Right cardiac atrium (tissue), 5 donors: Measurements from ENCODE around the gene TRMT10C. TPM values are rescaled to one million over a fixed set of nuclear protein-coding genes. Genes with fewer than 3 reads are reported as not detected.

Source experiments
- ATAC-seq, 2 donors: fragments of 200-7000 bp; cut with Tn5 transposase; one replicate each; pipeline versions ENCODE4 v1.8.0 to v1.9.1; 2020; ENCODE audit warnings: moderate library complexity in 2 of 2, mild to moderate bottlenecking in 1 of 2
- DNase-seq, 3 donors: peaks; one replicate each; pipeline ENCODE4 v3.0.0-alpha.2; 2020
- H3K27ac ChIP-seq: one replicate; pipeline ENCODE4 v1.5.1; 2013; ENCODE audit warnings: mild to moderate bottlenecking, low read length, control low read depth, moderate library complexity
- H3K27me3 ChIP-seq: one replicate; pipeline ENCODE4 v1.6.1; 2013; ENCODE audit not compliant: control insufficient read depth, insufficient read depth
- H3K4me1 ChIP-seq: one replicate; pipeline ENCODE4 v1.6.1; 2013; ENCODE audit warnings: low read length; ENCODE audit not compliant: control insufficient read depth, insufficient read depth
- H3K4me3 ChIP-seq: one replicate; pipeline ENCODE4 v1.5.1; 2013; ENCODE audit warnings: low read length, control low read depth
- H3K9me3 ChIP-seq: one replicate; pipeline ENCODE4 v1.6.1; 2013; ENCODE audit warnings: low read length; ENCODE audit not compliant: control insufficient read depth
- WGBS: extraction: QIAGEN DNeasy Blood & Tissue Kit; methylation state at CpG from one replicate; pipeline ENCODE4 v1.1.7; 2013; 5-methylcytosine and 5-hydroxymethylcytosine counted together
- intact Hi-C, 4 donors: fragments of 100-400 bp; cut with DNase I; formaldehyde crosslinking; loops; one replicate each; pipeline versions ENCODE4 v1.11.0 to v1.14.0; 2022 to 2023
- long read RNA-seq, 4 donors: library from polyadenylated mRNA; unstranded; transcript quantifications; one replicate each; pipeline ENCODE4 v2.0.0, GENCODE V29; 2020 to 2021
- polyA plus RNA-seq: library from polyadenylated mRNA; stranded (reverse); fragments of 200-250 nt; gene quantifications from one replicate; pipeline ENCODE4 v1.2.3, GENCODE V29; 2013
- total RNA-seq, 4 donors: library from RNA; stranded (reverse); fragmentation: NEBNext Ultra II Directional; extraction: Animal tissue kit (Norgen Biotek cat#: 25700); gene quantifications; one replicate each; pipeline ENCODE4 v1.2.1, GENCODE V29; 2021
- donor health status: healthy with polysubstance abuse.
- donor health status: DM: no; HTN: yes; CAD: no.
- donor health status: DM: no; HTN: no; CAD: no.
- donor health status: DM: no; HTN: yes; CAD: no; lungs with severe emphysema.
- donor health status: DM: yes; HTN: yes; CAD: no.

TRMT10C gene
- total RNA-seq, result 10 to 100 TPM; 18.8 to 22.6 (median 19.8) TPM
- polyA plus RNA-seq, result 26.0 TPM
- long read RNA-seq, donor 1, transcript TRMT10C-201 (2 exons, 1,819 nt), result major isoform, 39 of 40 reads
- long read RNA-seq, donor 1, partial matches to known transcripts, result 0 of 40 reads
- long read RNA-seq, donor 1, other reads (novel, unspliced or antisense), result 1 of 40 reads
- long read RNA-seq, donor 2, transcript TRMT10C-201 (2 exons, 1,819 nt), result major isoform, 11 of 12 reads
- long read RNA-seq, donor 2, partial matches to known transcripts, result 0 of 12 reads
- long read RNA-seq, donor 2, other reads (novel, unspliced or antisense), result 1 of 12 reads
- long read RNA-seq, donor 3, transcript TRMT10C-201 (2 exons, 1,819 nt), result major isoform, 50 of 51 reads
- long read RNA-seq, donor 3, partial matches to known transcripts, result 0 of 51 reads
- long read RNA-seq, donor 3, other reads (novel, unspliced or antisense), result 1 of 51 reads
- long read RNA-seq, donor 4, transcript TRMT10C-201 (2 exons, 1,819 nt), result major isoform, 16 of 16 reads
- long read RNA-seq, donor 4, partial matches to known transcripts, result 0 of 16 reads
- long read RNA-seq, donor 4, other reads (novel, unspliced or antisense), result 0 of 16 reads

DNA sequence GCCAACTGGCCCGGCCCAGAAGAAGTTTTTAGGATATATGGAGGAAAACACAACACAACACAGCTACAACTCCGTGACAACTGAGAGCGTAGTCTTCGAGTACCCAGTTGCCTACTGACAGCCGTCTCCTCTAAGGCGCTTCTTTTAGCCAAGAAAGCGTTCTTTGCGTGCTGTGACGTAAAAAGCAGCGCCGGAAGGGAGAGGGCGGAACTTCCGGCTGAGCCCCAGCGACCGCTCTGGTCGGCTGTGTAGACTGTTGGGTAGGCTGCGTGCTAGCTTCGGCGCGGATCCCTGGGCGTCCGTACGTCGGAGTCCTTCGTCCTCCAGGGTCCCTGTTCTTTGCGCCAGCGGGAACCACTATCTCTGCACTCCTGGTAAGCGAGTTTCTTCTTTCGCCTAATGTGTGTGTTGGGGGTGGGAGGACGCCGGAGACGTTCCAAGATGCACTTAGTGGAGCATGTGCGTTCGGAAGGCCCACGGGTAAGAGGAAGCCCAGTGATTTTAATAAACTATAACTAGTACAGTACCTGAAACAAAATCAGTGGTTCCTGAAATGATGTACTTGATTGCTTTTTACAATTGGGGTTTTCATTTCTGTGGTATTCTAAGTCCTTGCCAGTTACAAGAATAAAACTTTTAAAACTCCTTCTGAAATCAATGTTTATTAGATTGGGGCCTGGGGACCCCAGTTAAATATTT, at the start of gene TRMT10C:
TRMT10C (plus strand) TSS at position 239 of the 699 bp plus-strand sequence. CDS start 2,914 bp downstream, outside the sequence.
- peak within 1 kb of the TSS; percentile 100 for H3K27ac ChIP-seq
- intact Hi-C loops, result no loop called here
- no peaks in the 10 kb centered on the region for H3K9me3 ChIP-seq
- WGBS, result under 1% methylated on average over 35 of the region's 35 CpGs
- H3K4me1 ChIP-seq, result no peaks in the 10 kb centered on the region
- ATAC-seq (peak; percentile 99 to 100), DNase-seq (peak; percentile 90 to 96 (median 95))
- peak within 1 kb of the TSS; percentile 100 for H3K4me3 ChIP-seq
- H3K27me3 ChIP-seq, result no peaks in the 10 kb centered on the region

GRCh38 chr3:101512396-101512645, 49.3 kb upstream of the TRMT10C start:
- intact Hi-C loops, result no loop called here
- H3K27me3 ChIP-seq, result no peaks in the 10 kb centered on the region
- peak overlapping the region; percentile 99 for H3K27ac ChIP-seq
- DNase-seq, result no peak
- under 1% methylated on average over 9 of the region's 9 CpGs for whole genome bisulfite sequencing
- peak overlapping the region; percentile 97 for H3K4me3 ChIP-seq
- H3K4me1 ChIP-seq, result no peaks in the 10 kb centered on the region
- ATAC-seq, result no peak
- no peaks in the 10 kb centered on the region for H3K9me3 ChIP-seq

- DNase-seq (peak; percentile 91 to 96 (median 94)), ATAC-seq (peak; percentile 88 to 91)
- Histone ChIP-seq H3K27ac (peak within 1 kb of the TSS; percentile 99), H3K9me3 (no peaks in the 10 kb centered on the region), H3K27me3 (no peaks in the 10 kb centered on the region), H3K4me3 (peak within 1 kb of the TSS; percentile 97), H3K4me1 (no peaks in the 10 kb centered on the region)
- under 1% methylated on average over 54 of the region's 54 CpGs for WGBS
- intact Hi-C loops, result no loop called here
These were observed 48.8 kb upstream of the TRMT10C start, which contains the start of gene SENP7 for GRCh38 chr3:101512646-101513418. SENP7 (minus strand) TSS chr3:101513212; CDS start chr3:101513130, 82 bp downstream.

- intact Hi-C loops, result no loop called here
- ATAC-seq (peak; percentile 63 to 76), DNase-seq (no peak)
- Histone ChIP-seq H3K4me3 (peak overlapping the region; percentile 97), H3K9me3 (no peaks in the 10 kb centered on the region), H3K4me1 (no peaks in the 10 kb centered on the region), H3K27ac (peak overlapping the region; percentile 99), H3K27me3 (no peaks in the 10 kb centered on the region)
- 15% methylated on average over 12 of the region's 12 CpGs for WGBS
These were observed 48.2 kb upstream of the TRMT10C start for GRCh38 chr3:101513419-101513986.

GRCh38 chr3:101518421-101518871, 43.2 kb upstream of the TRMT10C start:
- no peak overlapping the region for H3K4me3 ChIP-seq
- intact Hi-C loops, result no loop called here
- H3K4me1 ChIP-seq, result no peaks in the 10 kb centered on the region
- no peaks in the 10 kb centered on the region for H3K27me3 ChIP-seq
- WGBS, result 70% methylated on average over 3 of the region's 3 CpGs
- DNase-seq (no peak), ATAC-seq (no peak)
- H3K9me3 ChIP-seq, result no peaks in the 10 kb centered on the region
- no peak overlapping the region for H3K27ac ChIP-seq

GRCh38 chr3:101519685-101520365, 41.8 kb upstream of the TRMT10C start:
- no peak for ATAC-seq
- whole genome bisulfite sequencing, result 90% methylated on average over 6 of the region's 6 CpGs
- Histone ChIP-seq H3K4me3 (no peak overlapping the region), H3K27ac (no peak overlapping the region), H3K4me1 (no peaks in the 10 kb centered on the region), H3K27me3 (no peaks in the 10 kb centered on the region), H3K9me3 (no peaks in the 10 kb centered on the region)
- DNase-seq, result no peak
- intact Hi-C loops, result no loop called here

DNA sequence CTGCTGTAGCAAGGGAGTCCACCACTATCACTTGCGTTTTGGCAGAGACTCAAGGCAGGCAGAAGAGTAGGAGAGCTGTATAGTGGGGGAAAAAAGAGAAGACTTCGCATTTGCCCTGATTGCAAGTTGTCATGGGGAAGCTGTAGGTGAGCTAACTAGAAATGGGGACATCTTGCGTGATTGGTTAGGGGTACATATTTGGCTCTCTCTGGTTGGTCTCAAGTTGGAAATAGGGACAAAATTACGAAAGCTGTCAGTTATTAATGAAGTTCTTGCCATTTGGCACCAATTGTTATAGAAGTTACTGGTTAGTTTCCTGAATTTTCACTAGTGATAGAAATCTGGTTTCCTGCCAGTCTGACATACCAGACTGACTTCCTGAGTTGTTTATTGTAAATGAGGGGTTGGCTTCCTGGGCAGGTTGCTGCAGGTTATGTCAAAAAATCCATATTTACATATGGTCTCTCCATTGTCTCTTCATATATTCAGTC, 40.4 kb upstream of the TRMT10C start:
- intact Hi-C loops, result no loop called here
- DNase-seq, result no peak
- Histone ChIP-seq H3K4me1 (no peaks in the 10 kb centered on the region), H3K9me3 (no peaks in the 10 kb centered on the region), H3K4me3 (no peak overlapping the region), H3K27me3 (no peaks in the 10 kb centered on the region), H3K27ac (no peak overlapping the region)
- WGBS, result 48% methylated on average over 4 of the region's 4 CpGs
- ATAC-seq, result no peak

DNA sequence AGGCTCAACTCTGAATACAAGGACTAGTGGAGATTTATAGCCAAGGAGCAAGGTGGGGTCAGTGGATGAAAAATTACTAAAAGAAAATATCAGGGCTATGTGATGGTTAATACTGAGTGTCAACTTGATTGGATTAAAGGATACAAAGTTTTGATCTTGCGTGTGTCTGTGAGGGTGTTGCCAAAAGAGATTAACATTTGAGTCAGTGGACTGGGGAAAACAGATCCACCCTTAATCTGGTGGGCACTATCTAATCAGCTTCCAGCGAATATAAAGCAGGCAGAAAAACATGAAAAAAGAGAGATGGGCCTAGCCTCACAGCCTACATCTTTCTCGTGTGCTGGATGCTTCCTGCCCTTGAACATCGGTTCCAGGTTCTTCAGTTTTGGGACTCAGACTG, 34.2 kb upstream of the TRMT10C start:
- Histone ChIP-seq H3K4me1 (no peaks in the 10 kb centered on the region), H3K27ac (no peak overlapping the region), H3K4me3 (no peak overlapping the region), H3K27me3 (no peaks in the 10 kb centered on the region), H3K9me3 (peaks cover 2% of the 10 kb centered on the region)
- 57% methylated on average over 4 of the region's 4 CpGs for WGBS
- ATAC-seq (no peak), DNase-seq (no peak)
- intact Hi-C loops, result no loop called here

- Histone ChIP-seq H3K9me3 (peaks cover 2% of the 10 kb centered on the region), H3K4me3 (no peak overlapping the region), H3K4me1 (no peaks in the 10 kb centered on the region), H3K27ac (no peak overlapping the region), H3K27me3 (no peaks in the 10 kb centered on the region)
- DNase-seq (no peak), ATAC-seq (no peak)
- 23% methylated on average over 1 of the region's 1 CpG for WGBS
- intact Hi-C loops, result no loop called here
These were observed 33.8 kb upstream of the TRMT10C start for GRCh38 chr3:101527906-101528305.
